ENCODE data around the gene NDUFC1. TPM values are rescaled to one million over a fixed set of nuclear protein-coding genes. Genes with fewer than 3 reads are reported as not detected.
A peak's percentile ranks its signal among the peaks of the same experiment; 100 is the strongest.

The NDUFC1 gene
- total and polyA plus RNA-seq, 2 of the 4 experiments (the other 2 are of a cell fraction), result 25.1 to 65.1 TPM

DNA sequence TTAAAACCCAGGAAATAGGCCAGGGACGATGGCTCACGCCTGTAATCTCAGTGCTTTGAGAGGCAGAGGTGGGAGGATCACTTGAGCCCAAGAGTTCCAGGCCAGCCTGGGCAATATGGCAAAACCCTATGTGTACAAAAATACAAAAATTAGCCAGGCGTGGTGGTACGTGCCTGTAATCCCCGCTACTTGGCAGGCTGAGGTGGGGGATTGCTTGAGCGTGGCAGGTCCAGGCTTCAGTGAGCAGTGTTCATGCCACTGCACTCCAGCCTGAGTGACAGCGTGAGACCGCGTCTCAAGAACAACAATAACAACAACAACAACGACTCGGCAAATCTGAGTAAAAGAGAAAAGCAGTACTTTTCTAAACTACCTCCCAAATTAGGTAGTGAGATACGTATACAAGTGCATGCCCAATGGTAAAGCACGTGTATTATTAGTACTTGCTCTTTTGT, 13.0 kb upstream of the NDUFC1 start:
- intact Hi-C loops (cut with micrococcal nuclease) (loop anchor here (5.0 kb wide), 1 partner anchor 37 kb away; no protein-coding TSS in a partner anchor), in situ Hi-C loops (cut with MboI; ENCODE audit: low sequenced_read_pairs) (no loop called here), dilution Hi-C loops (cut with HindIII; ENCODE audit: low sequenced_read_pairs, unreplicated experiment) (no loop called here)
- H3K4me1 ChIP-seq (ENCODE audit: control insufficient read depth, insufficient read depth, low read length), result peaks cover 3% of the 10 kb centered on the region; the same call in 1 of the 2 replicates
- H2AFZ ChIP-seq (replicated peaks; ENCODE audit: low read length, poor library complexity), result no peak overlapping the region
- no CpG with 5 or more reads among the region's 13 CpGs for WGBS, 2 experiments (ENCODE audit: extremely low coverage in 2 of 2, insufficient read length in 1 of 2)
- no peak overlapping the region for H3K18ac ChIP-seq (ENCODE audit: low read depth, low read length)
- H3K36me3 ChIP-seq (ENCODE audit: control insufficient read depth, insufficient read depth, low read length), result no peaks in the 10 kb centered on the region
- H3K79me1 ChIP-seq (ENCODE audit: low read depth in 1 of 2, low read length in 2 of 2), result peaks cover 0 to 37% of the 10 kb centered on the region in 2 experiments; a peak in 2 of 4 replicates
- H3K56ac ChIP-seq (ENCODE audit: extremely low read depth, insufficient read depth, low read length), result no peak overlapping the region
- H4K91ac ChIP-seq (ENCODE audit: insufficient read depth, low read depth, low read length), result no peak overlapping the region
- H3K4ac ChIP-seq (ENCODE audit: low read depth, low read length), result no peak overlapping the region
- POLR2A ChIA-PET (ENCODE audit: unreplicated experiment), result no interaction called here
- no peak overlapping the region for H3K4me2 ChIP-seq (ENCODE audit: low read depth, low read length)
- H2BK20ac ChIP-seq (ENCODE audit: low read depth, low read length), result no peak overlapping the region
- no peak overlapping the region for H4K8ac ChIP-seq (ENCODE audit: low read depth in 2 of 2, low read length in 2 of 2)
- no peak overlapping the region for H3K4me3 ChIP-seq (ENCODE audit: insufficient read depth, low read depth, low read length)
- no peak overlapping the region for H4K5ac ChIP-seq (ENCODE audit: low read depth, low read length)
- DNase-seq (no peak), ATAC-seq (ENCODE audit: low read depth) (no peak)
- 0 out of 2 replicates have a peak overlapping the region, but pooled peaks have one; percentile 4 for H2AK5ac ChIP-seq (ENCODE audit: low read depth, low read length)
- CTCF ChIA-PET, result no interaction called here
- no peak overlapping the region for H2BK120ac ChIP-seq (ENCODE audit: low read depth, low read length)
- no TSS peak for BruUV-seq (replicated peaks)
- H3K9me1 ChIP-seq (ENCODE audit: insufficient read depth, low read length), result no peaks in the 10 kb centered on the region
- no peak overlapping the region for H3K27ac ChIP-seq (ENCODE audit: insufficient read depth, low read length)
- peaks cover 71% of the 10 kb centered on the region for H4K20me1 ChIP-seq (ENCODE audit: insufficient read depth, low read length)
- no peak overlapping the region for H2BK5ac ChIP-seq (ENCODE audit: low read depth, low read length, poor library complexity, severe bottlenecking)
- TF ChIP-seq, protein P1, sequence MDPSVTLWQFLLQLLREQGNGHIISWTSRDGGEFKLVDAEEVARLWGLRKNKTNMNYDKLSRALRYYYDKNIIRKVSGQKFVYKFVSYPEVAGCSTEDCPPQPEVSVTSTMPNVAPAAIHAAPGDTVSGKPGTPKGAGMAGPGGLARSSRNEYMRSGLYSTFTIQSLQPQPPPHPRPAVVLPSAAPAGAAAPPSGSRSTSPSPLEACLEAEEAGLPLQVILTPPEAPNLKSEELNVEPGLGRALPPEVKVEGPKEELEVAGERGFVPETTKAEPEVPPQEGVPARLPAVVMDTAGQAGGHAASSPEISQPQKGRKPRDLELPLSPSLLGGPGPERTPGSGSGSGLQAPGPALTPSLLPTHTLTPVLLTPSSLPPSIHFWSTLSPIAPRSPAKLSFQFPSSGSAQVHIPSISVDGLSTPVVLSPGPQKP (IDR thresholded peaks at IDR 0.05; ENCODE audit: borderline replicate concordance, low read depth, low read length), result no peak
- H3K9ac ChIP-seq (ENCODE audit: low read depth, low read length), result no peak overlapping the region
- H2BK15ac ChIP-seq (ENCODE audit: low read depth, low read length), result no peak overlapping the region
- no peak overlapping the region for H2AK9ac ChIP-seq (replicated peaks; ENCODE audit: low read depth, low read length, poor library complexity)
- H3K27me3 ChIP-seq (ENCODE audit: control insufficient read depth, insufficient read depth, low read length), result no peaks in the 10 kb centered on the region
- no peak overlapping the region for H3K14ac ChIP-seq (replicated peaks; ENCODE audit: low read depth, low read length)
- 0 out of 2 replicates have a peak overlapping the region, but pooled peaks have one; percentile 1 for H3K23ac ChIP-seq (ENCODE audit: low read depth, low read length)
- no peaks in the 10 kb centered on the region for H3K9me3 ChIP-seq (ENCODE audit: control insufficient read depth, insufficient read depth, low read length)

Data from IMR-90 (cell line).